Activated naive CD8-positive, alpha-beta T cell treated with anti-CD3 and anti-CD28 coated beads for 36 hours (primary cell): Measurements from ENCODE around the gene STXBP5. TPM values are rescaled to one million over a fixed set of nuclear protein-coding genes. Genes with fewer than 3 reads are reported as not detected.

Experiments used
- DNase-seq: peaks from one replicate; pipeline ENCODE4 v3.0.0; 2021
- H3K27ac Mint-ChIP-seq: one replicate; pipeline ENCODE4 v1.8.0; 2022; ENCODE audit warnings: mild to moderate bottlenecking, moderate library complexity, mixed read lengths
- H3K27me3 Mint-ChIP-seq: one replicate; pipeline ENCODE4 v1.8.0; 2022; ENCODE audit warnings: mild to moderate bottlenecking, mixed read lengths
- H3K36me3 Mint-ChIP-seq: one replicate; pipeline ENCODE4 v1.8.0; 2021; ENCODE audit warnings: mild to moderate bottlenecking, mixed read lengths
- H3K4me1 Mint-ChIP-seq: one replicate; pipeline ENCODE4 v1.8.0; 2021; ENCODE audit warnings: mixed read lengths
- H3K4me3 Mint-ChIP-seq: one replicate; pipeline ENCODE4 v1.8.0; 2022; ENCODE audit warnings: mild to moderate bottlenecking, moderate library complexity, mixed read lengths
- H3K9me3 Mint-ChIP-seq: one replicate; pipeline ENCODE4 v1.8.0; 2022; ENCODE audit warnings: mixed read lengths
- total RNA-seq, 2 experiments: library from RNA; stranded (reverse); gene quantifications; one replicate each; pipeline ENCODE4 v1.2.3, GENCODE V29; 2021

STXBP5 gene
- total RNA-seq, 2 experiments from 2014 or later: 11.9 to 14.2 TPM

DNA sequence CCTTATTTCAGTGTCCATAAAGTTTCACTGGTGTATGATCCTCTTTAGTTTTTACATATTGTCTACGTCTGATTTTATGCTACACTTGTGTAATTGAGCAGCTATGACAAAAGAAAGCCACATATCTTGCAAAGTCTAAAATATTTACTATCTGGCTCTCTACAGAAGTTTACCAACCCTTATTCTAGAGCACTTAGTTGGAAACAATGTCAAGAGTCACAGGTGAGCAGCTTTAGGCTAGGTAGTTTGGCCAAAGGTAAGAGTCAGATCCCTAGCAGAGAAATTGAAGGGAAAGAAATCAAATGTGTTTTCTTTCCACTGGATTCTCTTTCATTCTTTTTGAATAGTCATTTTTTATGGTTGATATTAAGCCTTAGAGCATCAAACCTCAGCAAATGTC is 34.7 kb upstream of the STXBP5 start:
- no peak for DNase-seq
- Mint-ChIP-seq H3K27me3 (peaks cover 4% of the 10 kb centered on the region), H3K36me3 (no peaks in the 10 kb centered on the region), H3K4me3 (no peak overlapping the region), H3K27ac (no peak overlapping the region), H3K9me3 (no peaks in the 10 kb centered on the region), H3K4me1 (peaks cover 2% of the 10 kb centered on the region)

DNA sequence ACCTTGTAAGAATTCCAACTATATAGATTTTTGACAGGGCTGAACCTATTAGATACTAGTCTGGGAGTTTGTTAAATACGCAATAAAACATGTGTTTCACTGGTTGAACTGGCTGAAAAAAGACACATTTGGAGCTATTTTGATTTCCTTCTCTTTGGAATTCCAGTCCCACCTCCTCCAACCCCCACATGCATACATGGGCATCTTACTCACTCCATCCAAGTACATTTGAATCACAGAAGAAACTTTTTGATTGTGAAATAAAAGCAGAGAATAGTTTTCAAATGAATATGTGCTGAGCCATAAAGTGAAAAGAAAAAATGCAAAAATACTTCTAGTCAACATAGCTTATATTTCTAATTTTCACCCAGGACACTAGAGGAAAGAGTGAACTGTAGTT is 33.9 kb upstream of the STXBP5 start:
- Mint-ChIP-seq H3K4me3 (no peak overlapping the region), H3K27ac (no peak overlapping the region), H3K9me3 (no peaks in the 10 kb centered on the region), H3K4me1 (peaks cover 2% of the 10 kb centered on the region), H3K36me3 (no peaks in the 10 kb centered on the region), H3K27me3 (peaks cover 4% of the 10 kb centered on the region)
- no peak for DNase-seq

DNA sequence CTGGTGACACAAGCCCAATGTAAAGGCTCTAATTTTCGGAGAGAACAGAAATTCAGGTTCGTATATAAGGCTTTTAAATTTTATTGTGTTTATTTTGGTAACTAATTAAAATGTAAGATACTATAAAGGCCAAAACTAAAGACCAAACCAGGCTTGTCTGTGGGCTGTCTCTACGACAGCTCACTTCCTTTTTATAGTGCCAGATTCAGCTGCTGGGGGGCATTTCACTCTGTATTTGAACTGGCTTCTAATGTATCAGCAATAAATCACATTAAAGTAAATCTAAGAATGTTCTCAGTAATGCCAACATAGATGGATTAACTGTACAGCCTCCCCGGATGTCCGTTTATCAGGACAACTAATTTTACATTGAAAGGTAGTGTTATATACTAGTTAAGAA is 31.1 kb upstream of the STXBP5 start:
- H3K36me3 Mint-ChIP-seq: no peaks in the 10 kb centered on the region
- peaks cover 3% of the 10 kb centered on the region for H3K27me3 Mint-ChIP-seq
- H3K4me3 Mint-ChIP-seq: no peak overlapping the region

DNA sequence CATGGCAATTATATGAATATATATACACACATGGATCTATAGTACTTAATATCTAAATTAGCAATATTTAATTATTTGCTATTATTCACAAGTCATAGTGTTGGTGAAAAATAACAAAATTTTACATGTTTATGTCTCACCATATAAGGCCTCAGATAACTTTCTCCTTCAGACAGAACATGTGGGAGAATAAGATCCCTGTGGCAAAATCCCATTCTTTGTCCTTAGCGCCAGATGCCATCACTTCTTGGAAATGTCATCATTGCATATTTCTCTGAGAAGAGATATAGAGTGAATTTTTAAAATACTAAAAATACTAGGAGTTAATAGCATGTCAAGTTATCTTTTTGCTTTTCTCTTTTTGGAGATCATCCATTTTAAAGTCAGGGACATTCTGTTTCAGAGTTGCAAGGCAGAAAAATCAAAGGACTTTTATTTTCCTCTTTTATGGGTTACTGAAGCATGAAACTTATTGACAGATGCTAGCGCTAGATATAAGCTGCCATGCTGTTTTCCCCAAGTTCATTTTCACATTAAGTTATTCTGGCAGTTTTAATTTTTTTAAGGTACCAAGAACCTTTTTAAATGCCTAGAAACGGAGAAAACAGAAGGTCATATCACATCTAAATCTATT is 30.4 kb upstream of the STXBP5 start:
- H3K4me1 Mint-ChIP-seq: no peaks in the 10 kb centered on the region
- no peaks in the 10 kb centered on the region for H3K9me3 Mint-ChIP-seq
- no peak overlapping the region for H3K27ac Mint-ChIP-seq
- H3K36me3 Mint-ChIP-seq: no peaks in the 10 kb centered on the region
- no peaks in the 10 kb centered on the region for H3K27me3 Mint-ChIP-seq
- no peak for DNase-seq
- H3K4me3 Mint-ChIP-seq: no peak overlapping the region

More for the DNA sequence above, 31.1 kb upstream of the STXBP5 start:
- DNase-seq: no peak
- Mint-ChIP-seq H3K9me3 (no peaks in the 10 kb centered on the region), H3K4me1 (no peaks in the 10 kb centered on the region), H3K27ac (no peak overlapping the region)

DNA sequence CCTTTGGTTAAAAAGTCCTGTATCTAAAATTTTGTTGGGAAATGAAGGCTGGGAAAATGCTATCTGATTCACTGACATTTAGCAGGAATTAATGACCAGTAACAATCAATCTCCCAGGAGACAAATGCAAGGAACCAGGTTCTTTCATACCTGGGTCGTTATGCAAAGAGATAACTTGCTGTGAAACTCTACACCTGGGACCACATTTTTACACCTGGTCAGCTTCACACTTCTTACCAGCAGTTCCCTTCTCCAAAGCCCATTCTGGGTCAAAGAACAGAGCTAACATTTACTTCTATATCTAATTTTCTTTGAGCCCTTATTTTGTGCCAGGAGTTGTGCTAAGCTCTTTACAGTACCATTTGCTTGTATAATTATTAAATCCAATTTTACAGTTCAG is 27.4 kb upstream of the STXBP5 start:
- Mint-ChIP-seq H3K27me3 (peaks cover 3% of the 10 kb centered on the region), H3K4me3 (no peak overlapping the region), H3K4me1 (no peaks in the 10 kb centered on the region), H3K27ac (no peak overlapping the region), H3K36me3 (no peaks in the 10 kb centered on the region), H3K9me3 (no peaks in the 10 kb centered on the region)
- no peak for DNase-seq

DNA sequence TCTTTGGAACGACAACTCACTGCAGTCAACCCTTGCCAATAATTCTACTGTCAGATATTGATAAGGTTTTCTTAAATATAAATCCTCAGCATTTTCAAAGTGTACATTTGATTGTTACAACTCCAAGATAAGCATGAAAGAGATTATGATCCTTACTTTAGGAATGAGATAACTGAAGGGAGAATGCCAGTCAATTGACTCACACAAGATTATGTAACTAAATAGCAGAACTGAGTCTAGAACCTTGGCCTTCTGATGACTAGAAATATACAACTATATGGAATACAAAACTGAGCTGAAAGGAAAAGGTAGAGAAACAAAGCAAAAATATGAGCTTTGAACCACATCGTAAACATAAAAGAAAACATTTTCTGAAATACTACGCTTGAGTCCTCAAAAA is 26.9 kb upstream of the STXBP5 start:
- H3K4me1 Mint-ChIP-seq: no peaks in the 10 kb centered on the region
- no peak overlapping the region for H3K27ac Mint-ChIP-seq
- H3K9me3 Mint-ChIP-seq: no peaks in the 10 kb centered on the region

DNA sequence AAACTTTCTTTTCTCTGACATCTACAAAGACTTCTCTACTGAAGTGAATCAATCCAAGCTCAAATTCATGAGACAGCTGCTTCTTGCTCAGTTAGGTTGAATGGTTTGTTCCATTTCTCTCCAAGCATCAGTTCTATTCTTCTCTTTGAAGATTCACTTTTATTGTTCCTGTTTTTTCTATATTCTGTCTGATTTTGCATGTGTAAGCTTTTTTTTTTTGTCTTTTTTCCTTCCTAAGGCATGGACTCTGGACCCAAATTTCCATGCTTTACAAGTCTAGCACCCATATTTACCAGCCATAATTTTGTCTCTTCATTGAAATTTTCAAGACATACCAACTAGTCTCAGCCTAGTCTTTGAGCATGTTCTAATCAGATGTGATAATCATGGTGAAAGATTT is 25.9 kb upstream of the STXBP5 start:
- Mint-ChIP-seq H3K27me3 (peaks cover 3% of the 10 kb centered on the region), H3K4me3 (no peak overlapping the region)

More for the DNA sequence above, 26.9 kb upstream of the STXBP5 start:
- Mint-ChIP-seq H3K36me3 (no peaks in the 10 kb centered on the region), H3K4me3 (no peak overlapping the region), H3K27me3 (peaks cover 3% of the 10 kb centered on the region)
- no peak for DNase-seq

DNA sequence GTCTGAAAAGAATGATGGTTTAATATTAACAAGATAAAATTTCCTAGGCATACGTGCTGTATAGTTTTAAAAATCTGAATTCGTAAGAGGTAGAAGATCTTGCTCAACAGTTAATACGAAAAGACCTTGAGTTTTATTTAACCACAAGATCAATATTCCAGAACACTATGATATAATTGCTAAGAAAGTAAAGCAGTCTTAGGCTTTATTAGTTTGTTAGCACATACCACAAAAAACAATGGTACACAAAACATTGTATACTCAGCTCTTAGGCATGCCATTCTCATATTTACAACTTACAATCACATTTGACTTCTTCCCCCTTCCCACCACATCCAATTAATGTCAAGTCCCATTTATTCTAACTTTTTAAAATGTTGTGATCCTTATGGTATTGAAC is 24.4 kb upstream of the STXBP5 start:
- Mint-ChIP-seq H3K36me3 (no peaks in the 10 kb centered on the region), H3K27me3 (peaks cover 3% of the 10 kb centered on the region), H3K4me3 (no peak overlapping the region), H3K9me3 (no peaks in the 10 kb centered on the region), H3K27ac (no peak overlapping the region), H3K4me1 (no peaks in the 10 kb centered on the region)
- DNase-seq: no peak

More for the DNA sequence above, 25.9 kb upstream of the STXBP5 start:
- Mint-ChIP-seq H3K4me1 (no peaks in the 10 kb centered on the region), H3K9me3 (no peaks in the 10 kb centered on the region), H3K27ac (no peak overlapping the region), H3K36me3 (no peaks in the 10 kb centered on the region)
- no peak for DNase-seq

DNA sequence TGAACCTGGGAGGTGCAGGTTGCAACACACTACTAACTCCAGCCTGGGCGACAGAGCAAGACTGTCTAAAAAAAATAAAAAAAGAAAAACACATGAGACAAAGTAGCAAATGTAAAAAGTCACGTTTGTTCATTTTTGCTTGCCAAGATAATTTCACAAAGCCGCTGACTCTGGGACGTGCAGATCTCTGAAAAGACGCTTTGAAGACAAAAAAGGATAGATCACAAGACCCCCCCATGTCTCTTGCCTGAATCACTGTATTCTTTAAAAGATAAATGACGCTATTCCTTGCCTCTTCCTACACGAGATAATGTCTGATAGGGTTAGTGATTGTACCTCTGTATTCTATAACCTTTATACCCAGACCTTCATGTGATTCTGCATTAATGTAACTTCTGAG is 23.3 kb upstream of the STXBP5 start:
- DNase-seq: no peak
- H3K27ac Mint-ChIP-seq: no peak overlapping the region
- no peaks in the 10 kb centered on the region for H3K4me1 Mint-ChIP-seq
- H3K4me3 Mint-ChIP-seq: no peak overlapping the region
- no peaks in the 10 kb centered on the region for H3K9me3 Mint-ChIP-seq
- H3K27me3 Mint-ChIP-seq: peaks cover 3% of the 10 kb centered on the region
- H3K36me3 Mint-ChIP-seq: peaks cover 3% of the 10 kb centered on the region

DNA sequence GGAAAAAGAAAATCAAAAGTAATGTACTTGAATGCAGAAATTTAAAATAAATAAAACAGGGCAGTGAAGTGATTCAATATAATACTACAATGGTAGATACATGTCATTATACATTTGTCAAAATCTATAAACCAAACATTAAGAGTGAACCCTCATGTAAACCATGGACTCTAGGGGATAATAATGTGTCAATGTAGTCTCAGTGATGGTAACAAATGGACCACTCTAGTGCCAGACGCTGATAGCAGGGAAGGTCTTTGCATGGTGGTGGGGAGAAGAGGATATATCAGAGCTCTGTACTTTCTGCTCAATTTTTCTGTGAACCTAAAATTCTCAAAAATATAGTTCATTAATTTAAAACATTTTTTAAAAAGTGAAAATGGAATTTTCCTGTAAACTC is 19.8 kb upstream of the STXBP5 start:
- Mint-ChIP-seq H3K4me1 (no peaks in the 10 kb centered on the region), H3K4me3 (no peak overlapping the region), H3K36me3 (peaks cover 3% of the 10 kb centered on the region), H3K27ac (no peak overlapping the region), H3K27me3 (peaks cover 3% of the 10 kb centered on the region), H3K9me3 (no peaks in the 10 kb centered on the region)
- no peak for DNase-seq

DNA sequence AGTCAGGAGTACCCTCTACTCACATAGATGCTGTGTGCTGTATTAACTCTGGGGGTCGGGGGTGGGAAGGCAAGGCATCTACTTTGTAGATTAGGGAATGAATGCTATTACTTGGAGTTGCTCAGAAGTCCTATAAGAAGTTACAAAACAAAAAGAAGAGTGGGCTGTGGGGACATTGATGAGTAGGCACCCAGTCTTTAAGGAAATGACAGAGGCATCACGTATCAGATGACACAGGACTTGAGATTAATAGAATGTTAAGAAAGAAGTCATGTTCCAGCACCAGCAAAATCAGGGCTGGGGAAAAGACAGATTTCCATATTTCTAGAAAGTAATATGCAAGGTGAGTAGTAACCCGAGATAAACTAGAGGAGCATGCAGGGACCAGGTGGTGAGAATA is 19.0 kb upstream of the STXBP5 start:
- no peaks in the 10 kb centered on the region for H3K9me3 Mint-ChIP-seq
- DNase-seq: no peak
- H3K27ac Mint-ChIP-seq: no peak overlapping the region
- no peak overlapping the region for H3K4me3 Mint-ChIP-seq
- H3K4me1 Mint-ChIP-seq: no peaks in the 10 kb centered on the region
- H3K36me3 Mint-ChIP-seq: peaks cover 3% of the 10 kb centered on the region
- peaks cover 3% of the 10 kb centered on the region for H3K27me3 Mint-ChIP-seq

DNA sequence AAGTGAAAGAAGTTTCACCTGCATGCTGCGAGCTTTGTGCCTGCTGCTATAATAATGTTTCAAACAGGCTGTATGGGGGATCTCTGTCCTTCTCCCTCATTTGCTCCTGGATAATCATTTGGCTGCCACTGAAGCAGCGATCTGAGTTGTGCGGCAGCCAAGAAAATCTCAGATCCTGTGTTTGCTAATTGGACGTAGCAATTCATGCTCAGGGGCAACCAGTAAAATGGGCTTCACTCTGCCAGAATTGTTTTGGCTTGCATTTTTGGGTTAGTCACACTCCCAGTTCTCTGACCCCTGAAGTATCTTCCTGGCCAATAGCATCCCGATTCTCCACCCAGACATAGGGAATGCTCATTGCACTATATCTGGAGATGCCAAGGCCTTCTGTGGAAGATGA is 13.7 kb upstream of the STXBP5 start:
- no peaks in the 10 kb centered on the region for H3K27me3 Mint-ChIP-seq
- H3K36me3 Mint-ChIP-seq: no peaks in the 10 kb centered on the region
- H3K4me3 Mint-ChIP-seq: no peak overlapping the region
- H3K27ac Mint-ChIP-seq: no peak overlapping the region
- DNase-seq: no peak
- H3K9me3 Mint-ChIP-seq: no peaks in the 10 kb centered on the region
- peaks cover 11% of the 10 kb centered on the region for H3K4me1 Mint-ChIP-seq

DNA sequence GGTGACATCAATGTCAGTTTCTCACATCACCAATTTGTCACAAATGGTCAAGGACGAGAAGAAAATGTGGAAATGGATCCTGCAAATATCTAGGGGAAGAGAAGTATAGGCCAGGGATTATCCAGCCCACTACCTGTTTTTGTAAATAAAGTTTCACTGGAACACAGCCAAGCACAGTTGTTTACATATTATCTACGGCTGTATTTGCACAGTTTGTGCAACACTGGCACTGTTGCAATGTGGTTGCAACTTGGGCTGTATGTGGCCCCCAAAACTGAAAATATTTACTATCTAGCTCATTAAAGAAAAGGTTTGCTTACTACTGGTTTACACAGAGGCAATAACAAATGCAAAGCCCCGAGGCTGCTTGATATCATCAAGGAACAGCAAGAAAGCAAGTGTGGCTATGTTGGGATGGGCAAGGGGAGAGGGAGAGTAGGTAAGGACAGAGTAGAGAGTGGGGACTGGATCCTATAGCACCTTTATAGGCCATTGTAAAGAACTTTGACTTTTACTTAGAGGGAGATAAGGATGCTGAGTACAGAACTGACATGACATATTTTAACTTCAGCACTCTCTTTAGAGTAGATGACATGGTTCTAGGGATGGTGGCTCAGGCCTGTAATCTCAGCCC is 11.8 kb upstream of the STXBP5 start:
- H3K27me3 Mint-ChIP-seq: no peaks in the 10 kb centered on the region
- H3K36me3 Mint-ChIP-seq: no peaks in the 10 kb centered on the region
- DNase-seq: no peak
- H3K4me1 Mint-ChIP-seq: peaks cover 19% of the 10 kb centered on the region
- no peaks in the 10 kb centered on the region for H3K9me3 Mint-ChIP-seq
- H3K27ac Mint-ChIP-seq: no peak overlapping the region
- no peak overlapping the region for H3K4me3 Mint-ChIP-seq

DNA sequence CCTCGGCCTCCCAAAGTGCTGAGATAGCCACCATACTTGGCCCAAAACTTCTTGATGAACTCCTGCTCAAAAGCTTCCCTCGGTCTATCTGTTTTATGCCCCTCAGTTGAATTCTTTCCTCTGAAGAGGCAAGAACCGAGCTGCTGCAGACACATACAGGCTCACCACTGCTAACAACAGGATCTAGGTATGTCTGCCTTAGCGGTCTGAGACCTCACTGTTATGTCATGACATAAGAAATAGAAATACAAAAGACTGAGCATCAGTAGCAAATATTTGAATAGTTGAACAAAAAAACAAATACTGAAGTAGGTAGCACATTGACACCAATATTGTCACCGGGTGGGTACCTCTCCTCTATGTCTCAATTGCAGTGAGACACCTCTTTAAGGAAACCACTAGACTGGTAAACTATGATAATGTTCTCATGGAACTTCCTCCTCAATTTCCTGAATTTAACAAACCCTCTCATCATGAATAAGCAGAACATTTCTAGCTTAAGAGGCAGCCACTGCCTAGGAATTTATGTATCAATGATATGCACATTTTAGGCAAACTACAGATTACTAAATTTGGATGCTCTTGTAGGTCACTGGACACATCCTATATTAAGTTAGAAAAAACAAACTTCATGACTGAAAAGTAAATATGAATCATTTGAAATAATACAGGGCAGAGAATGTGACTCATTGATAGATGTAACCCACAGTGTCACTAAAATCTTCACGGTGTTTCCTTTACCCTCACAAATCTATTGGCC is 9.4 kb upstream of the STXBP5 start:
- Mint-ChIP-seq H3K27ac (peak overlapping the region; percentile 88), H3K27me3 (no peaks in the 10 kb centered on the region), H3K9me3 (no peaks in the 10 kb centered on the region), H3K4me3 (peak overlapping the region; percentile 1), H3K4me1 (peaks cover 19% of the 10 kb centered on the region), H3K36me3 (no peaks in the 10 kb centered on the region)
- no peak for DNase-seq

DNA sequence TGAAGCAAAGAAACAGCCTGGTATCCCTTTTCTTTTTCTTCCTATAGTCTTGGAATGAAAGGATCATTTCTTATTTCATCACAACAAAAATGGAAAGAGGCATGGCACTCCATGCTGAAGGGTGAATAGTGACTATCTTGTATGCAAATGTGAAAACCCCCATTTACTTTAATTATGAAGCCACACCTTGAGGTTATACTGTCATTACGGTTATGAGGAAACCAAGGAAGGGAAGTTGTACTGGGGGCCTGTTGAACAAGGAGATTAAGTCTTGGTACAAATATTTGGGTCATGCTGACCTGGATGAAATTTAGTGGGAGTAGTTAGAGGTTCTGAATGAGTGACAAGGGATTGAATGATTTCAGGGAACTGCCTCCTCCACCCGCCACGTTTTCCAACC is 8.7 kb upstream of the STXBP5 start:
- H3K4me3 Mint-ChIP-seq: peak overlapping the region; percentile 1
- H3K27me3 Mint-ChIP-seq: no peaks in the 10 kb centered on the region
- no peaks in the 10 kb centered on the region for H3K9me3 Mint-ChIP-seq
- H3K4me1 Mint-ChIP-seq: peaks cover 19% of the 10 kb centered on the region
- peak overlapping the region; percentile 88 for H3K27ac Mint-ChIP-seq
- DNase-seq: no peak
- H3K36me3 Mint-ChIP-seq: no peaks in the 10 kb centered on the region

DNA sequence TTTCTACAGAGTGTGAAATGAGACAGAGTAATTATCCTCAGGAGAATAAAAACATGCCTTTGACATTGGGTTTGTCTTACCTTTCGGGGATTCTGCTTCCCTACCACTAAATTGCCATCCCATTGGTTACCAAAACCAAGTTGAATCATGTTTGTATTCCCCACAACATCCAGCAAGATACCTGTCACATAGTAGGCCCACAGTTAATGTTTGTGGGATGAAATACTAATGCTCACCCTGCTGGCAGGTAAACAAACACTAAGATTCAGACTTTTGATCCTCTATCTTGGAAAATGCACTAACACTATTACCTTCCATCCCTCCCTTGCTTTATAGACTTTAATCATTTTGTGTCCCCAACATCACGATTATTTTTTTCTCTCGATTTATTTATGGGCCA is 8.2 kb upstream of the STXBP5 start:
- no peaks in the 10 kb centered on the region for H3K36me3 Mint-ChIP-seq
- peaks cover 19% of the 10 kb centered on the region for H3K4me1 Mint-ChIP-seq
- no peak for DNase-seq
- peak overlapping the region; percentile 88 for H3K27ac Mint-ChIP-seq
- H3K4me3 Mint-ChIP-seq: no peak overlapping the region
- no peaks in the 10 kb centered on the region for H3K27me3 Mint-ChIP-seq
- H3K9me3 Mint-ChIP-seq: no peaks in the 10 kb centered on the region
